Right lobe of liver (tissue), 6 donors: Measurements from ENCODE around the gene VWA5B1. TPM values are rescaled to one million over a fixed set of nuclear protein-coding genes. Genes with fewer than 3 reads are reported as not detected.

ENCODE experiments used
- ATAC-seq, 4 donors: fragments of 200-7000 bp; cut with Tn5 transposase; one replicate each; pipeline ENCODE4 v1.9.1; 2020; ENCODE audit warnings: mild to moderate bottlenecking in 4 of 4, moderate library complexity in 4 of 4
- DNase-seq, 3 donors: peaks; one replicate each; pipeline ENCODE4 v3.0.0-alpha.2; 2020
- H3K27ac ChIP-seq, 3 donors: fragments of 200-600 bp; one replicate each; pipeline ENCODE4 v1.8.0; 2022
- H3K27me3 ChIP-seq, 2 donors: fragments of 200-600 bp; one replicate each; pipeline ENCODE4 v1.8.0; 2022
- H3K36me3 ChIP-seq, 4 donors: fragments of 200-600 bp; sonication (generic) in 1 of 4; one replicate each; pipeline versions ENCODE4 v1.5.1 to v1.8.0; 2017 to 2022; ENCODE audit warnings: control low read depth in 1 of 4
- H3K4me1 ChIP-seq, 4 donors: fragments of 200-600 bp; sonication (generic) in 1 of 4; one replicate each; pipeline versions ENCODE4 v1.5.1 to v1.8.0; 2017 to 2022; ENCODE audit warnings: control low read depth in 1 of 4
- H3K4me3 ChIP-seq, 3 donors: fragments of 200-600 bp; one replicate each; pipeline ENCODE4 v1.8.0; 2022
- H3K9me3 ChIP-seq, 4 donors: fragments of 200-600 bp; sonication (generic) in 1 of 4; one replicate each; pipeline versions ENCODE4 v1.5.1 to v1.8.0; 2017 to 2022; ENCODE audit warnings: control low read depth in 1 of 4
- CTCF ChIP-seq, 4 donors: fragments of 200-600 bp in 3 of 4; fragments of 450-650 bp in 1 of 4; IDR thresholded peaks; one replicate each; pipeline versions ENCODE4 v1.5.1 to v1.8.0; 2016 to 2022; ENCODE audit warnings: antibody characterized with exemption in 4 of 4, mild to moderate bottlenecking in 2 of 4
- POLR2A ChIP-seq: fragments of 450-650 bp; IDR thresholded peaks from one replicate; pipeline ENCODE4 v1.6.1; 2017; ENCODE audit warnings: antibody characterized with exemption, mild to moderate bottlenecking
- WGBS: methylation state at CpG from one replicate; pipeline ENCODE4 v1.1.6; 2018; ENCODE audit warnings: low coverage, low lambda C conversion rate; ENCODE audit not compliant: insufficient coverage; ENCODE audit errors: missing lambda C conversion rate; 5-methylcytosine and 5-hydroxymethylcytosine counted together
- intact Hi-C, 2 donors: fragments of 100-400 bp; cut with DNase I; formaldehyde crosslinking; loops; one replicate each; pipeline versions ENCODE4 v1.11.2 to v1.14.1; 2022
- total RNA-seq, 6 experiments: library from RNA; depleted of rRNA in 2 of 6; stranded (reverse); fragments of >200 nt in 2 of 6; fragmentation: NEBNext Ultra II Directional in 3 of 6; extraction: Animal tissue kit (Norgen Biotek cat#: 25700) in 3 of 6; gene quantifications; one replicate each; pipeline versions ENCODE4 v1.1.0 to v1.2.4, GENCODE V29; 2016 to 2023
- donor health status: DM: no; HTN: yes; CAD: no.
- donor health status: DM: no; HTN: no; CAD: no.
- donor health status: DM: no; HTN: no; CAD: no.
- donor health status: DM: no; HTN: yes; CAD: no.
- donor health status: DM: no; HTN: yes; CAD: no.

The VWA5B1 gene
- total RNA-seq, 6 experiments from 2014 or later, result not detected

- ATAC-seq, result no peak
- DNase-seq, result no peak
- no peaks in the 10 kb centered on the region for H3K9me3 ChIP-seq
- H3K27ac ChIP-seq, result no peak overlapping the region
- no peak for TF ChIP-seq POLR2A
- H3K4me1 ChIP-seq, result no peaks in the 10 kb centered on the region
- H3K27me3 ChIP-seq, result no peaks in the 10 kb centered on the region
- no peaks in the 10 kb centered on the region for H3K36me3 ChIP-seq
- WGBS, result 49% methylated on average over 3 of the region's 3 CpGs
- no peak overlapping the region for H3K4me3 ChIP-seq
- intact Hi-C loops, result no loop called here
Measured at GRCh38 chr1:20325844-20326420, 35.3 kb downstream of the VWA5B1 start.

- no peaks in the 10 kb centered on the region for H3K9me3 ChIP-seq
- intact Hi-C loops, result no loop called here
- H3K36me3 ChIP-seq, result no peaks in the 10 kb centered on the region
- H3K4me1 ChIP-seq, result no peaks in the 10 kb centered on the region
- H3K27ac ChIP-seq, result no peak overlapping the region
- no peak for TF ChIP-seq POLR2A
- TF ChIP-seq CTCF (IDR thresholded peaks at IDR 0.05), result no peak
- H3K27me3 ChIP-seq, result no peaks in the 10 kb centered on the region
- H3K4me3 ChIP-seq, result no peak overlapping the region
- DNase-seq (no peak), ATAC-seq (no peak)
- 54% methylated on average over 6 of the region's 6 CpGs for WGBS
Measured at GRCh38 chr1:20327467-20327866, 36.8 kb downstream of the VWA5B1 start.

GRCh38 chr1:20328201-20328600 lies 37.5 kb downstream of the VWA5B1 start:
- TF ChIP-seq POLR2A, result no peak
- TF ChIP-seq CTCF (IDR thresholded peaks at IDR 0.05), result no peak
- H3K36me3 ChIP-seq, result no peaks in the 10 kb centered on the region
- intact Hi-C loops, result no loop called here
- 52% methylated on average over 7 of the region's 7 CpGs for WGBS
- H3K27ac ChIP-seq, result no peak overlapping the region
- DNase-seq (no peak), ATAC-seq (no peak)
- H3K4me1 ChIP-seq, result no peaks in the 10 kb centered on the region
- H3K9me3 ChIP-seq, result no peaks in the 10 kb centered on the region
- H3K27me3 ChIP-seq, result no peaks in the 10 kb centered on the region
- no peak overlapping the region for H3K4me3 ChIP-seq

DNA sequence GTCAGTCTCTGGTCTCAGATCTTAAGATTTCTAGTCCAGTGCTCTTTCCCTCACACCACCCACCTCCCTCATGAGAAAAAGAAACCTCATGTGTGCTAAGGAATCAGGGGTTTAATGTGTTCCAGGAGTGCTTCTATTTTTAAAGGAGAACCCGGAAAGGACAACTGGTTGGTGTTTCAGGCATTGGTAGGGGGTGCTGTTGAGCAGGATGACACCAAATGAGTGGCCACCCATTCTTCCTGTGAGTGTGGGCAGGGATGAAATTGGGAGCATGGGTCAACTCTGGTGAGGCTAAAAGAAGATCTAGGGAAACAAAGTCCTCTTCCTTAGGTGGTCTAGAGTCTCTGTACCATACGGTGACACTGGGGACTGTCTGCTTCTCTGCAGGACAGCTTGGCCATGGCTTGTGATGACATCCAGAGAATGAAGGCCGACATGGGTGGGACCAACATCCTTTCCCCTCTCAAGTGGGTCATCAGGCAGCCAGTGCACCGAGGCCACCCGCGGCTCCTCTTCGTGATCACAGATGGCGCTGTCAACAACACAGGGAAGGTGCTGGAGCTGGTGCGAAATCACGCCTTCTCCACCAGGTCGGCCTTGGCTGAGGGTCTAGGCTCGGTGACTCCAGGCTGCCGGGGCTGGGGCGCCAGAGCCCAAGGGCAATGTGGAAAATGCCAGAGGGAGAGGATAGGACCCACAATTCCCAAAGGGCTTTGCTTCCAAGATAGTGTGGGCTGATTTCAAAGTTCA lies 39.3 kb downstream of the VWA5B1 start:
- Histone ChIP-seq H3K4me3 (no peak overlapping the region), H3K36me3 (no peaks in the 10 kb centered on the region), H3K4me1 (no peaks in the 10 kb centered on the region), H3K27me3 (no peaks in the 10 kb centered on the region), H3K9me3 (no peaks in the 10 kb centered on the region), H3K27ac (no peak overlapping the region)
- intact Hi-C loops, result no loop called here
- 45% methylated on average over 2 of the region's 14 CpGs for WGBS
- ATAC-seq, result no peak
- TF ChIP-seq POLR2A (no peak), CTCF (IDR thresholded peaks at IDR 0.05) (peak in 1 of 4 donors; percentile 20)
- DNase-seq, result no peak

GRCh38 chr1:20334103-20334502 lies 43.4 kb downstream of the VWA5B1 start:
- Histone ChIP-seq H3K9me3 (no peaks in the 10 kb centered on the region), H3K4me1 (no peaks in the 10 kb centered on the region), H3K36me3 (no peaks in the 10 kb centered on the region), H3K27me3 (no peaks in the 10 kb centered on the region), H3K27ac (no peak overlapping the region), H3K4me3 (no peak overlapping the region)
- 48% methylated on average over 4 of the region's 5 CpGs for WGBS
- DNase-seq, result no peak
- intact Hi-C loops, result no loop called here
- ATAC-seq, result no peak
- TF ChIP-seq CTCF (IDR thresholded peaks at IDR 0.05), result no peak
- TF ChIP-seq POLR2A, result no peak
